A673 (cell line): ENCODE data around the gene MAPK8. TPM values are rescaled to one million over a fixed set of nuclear protein-coding genes. Genes with fewer than 3 reads are reported as not detected.

Experiments used
- BruUV-seq: library from RNA; stranded (reverse); fragments of 400-500 nt; replicated peaks from 2 replicates; lab custom pipeline; 2021; lab: Mats Ljungman, UMichigan
- CTCF ChIA-PET: fragments of 300-600 bp; sonication (Branson Sonifier 250); formaldehyde crosslinking; loops from one replicate; lab custom pipeline; 2022; ENCODE audit warnings: antibody characterized with exemption; lab: Charles Lee
- POLR2A ChIA-PET: fragments of 300-600 bp; sonication (Branson Sonifier 250); formaldehyde crosslinking; loops from one replicate; lab custom pipeline; 2022; ENCODE audit warnings: antibody characterized with exemption; ENCODE audit not compliant: low non-redundant PET; lab: Charles Lee
- DNase-seq: peaks from one replicate; pipeline ENCODE4 v3.0.0-alpha.2; 2015; ENCODE audit warnings: low spot score
- H3K27ac ChIP-seq: fragments of 200-600 bp; sonication (generic); 2 replicates; pipeline ENCODE4 v1.5.1; 2016; ENCODE audit warnings: mixed run types, low read depth, mild to moderate bottlenecking, mixed read lengths, antibody characterized with exemption, low read length; ENCODE audit not compliant: poor library complexity, severe bottlenecking
- H3K27me3 ChIP-seq: fragments of 200-600 bp; sonication (generic); replicated peaks from 2 replicates; pipeline ENCODE4 v1.6.1; 2017; ENCODE audit warnings: mixed run types, low read depth, mild to moderate bottlenecking, mixed read lengths, antibody characterized with exemption, low read length; ENCODE audit not compliant: insufficient read depth, poor library complexity
- H3K36me3 ChIP-seq: fragments of 200-600 bp; sonication (generic); 2 replicates; pipeline ENCODE4 v1.6.1; 2016; ENCODE audit warnings: mixed run types, mild to moderate bottlenecking, mixed read lengths, antibody characterized with exemption, low read length; ENCODE audit not compliant: insufficient read depth, poor library complexity, severe bottlenecking
- H3K4me1 ChIP-seq: fragments of 200-600 bp; sonication (generic); 2 replicates; pipeline ENCODE4 v1.6.1; 2017; ENCODE audit warnings: mixed run types, mild to moderate bottlenecking, mixed read lengths, antibody characterized with exemption, low read length; ENCODE audit not compliant: insufficient read depth, poor library complexity, severe bottlenecking
- H3K4me3 ChIP-seq: fragments of 200-600 bp; sonication (generic); 2 replicates; pipeline ENCODE4 v1.5.1; 2016; ENCODE audit warnings: low read depth, mixed run types, mild to moderate bottlenecking, mixed read lengths, low read length; ENCODE audit not compliant: poor library complexity, severe bottlenecking
- H3K9me3 ChIP-seq: fragments of 200-600 bp; sonication (generic); 2 replicates; pipeline ENCODE4 v1.6.1; 2016; ENCODE audit warnings: mixed run types, low read depth, mild to moderate bottlenecking, mixed read lengths, antibody characterized with exemption, low read length; ENCODE audit not compliant: poor library complexity, severe bottlenecking
- CTCF ChIP-seq: fragments of 300-800, 200-600 bp; sonication (generic); conservative IDR thresholded peaks from 2 replicates; pipeline ENCODE4 v1.5.1; 2017; ENCODE audit warnings: low read depth, mild to moderate bottlenecking, antibody characterized with exemption, low read length, moderate library complexity, mixed read lengths
- EZH2 ChIP-seq: fragments of 200-600 bp; sonication (generic); IDR thresholded peaks from 2 replicates; pipeline ENCODE4 v1.6.1; 2017; ENCODE audit warnings: borderline replicate concordance, low read depth, mild to moderate bottlenecking, mixed read lengths, antibody characterized with exemption, low read length; ENCODE audit not compliant: poor library complexity, severe bottlenecking
- intact Hi-C: fragments of 100-400 bp; cut with micrococcal nuclease; formaldehyde crosslinking; loops from one replicate; pipeline ENCODE4 v1.10.0; 2022; ENCODE audit not compliant: unreplicated experiment
- total RNA-seq: library from RNA; stranded (reverse); gene quantifications from 2 replicates; pipeline ENCODE4 v1.2.3, GENCODE V29; 2021

MAPK8 gene
- total RNA-seq, 1 experiment from 2014 or later = 52.0 TPM

- CTCF ChIA-PET = no interaction called here
- peaks cover 19% of the 10 kb centered on the region for H3K36me3 ChIP-seq
- no peak overlapping the region for H3K27ac ChIP-seq
- intact Hi-C loops = no loop called here
- BruUV-seq = no TSS peak
- no peaks in the 10 kb centered on the region for H3K4me1 ChIP-seq
- TF ChIP-seq CTCF (no peak), EZH2 (no peak)
- H3K27me3 ChIP-seq = no peaks in the 10 kb centered on the region
- H3K9me3 ChIP-seq = peaks cover 15% of the 10 kb centered on the region
- POLR2A ChIA-PET = no interaction called here
- DNase-seq = no peak
- H3K4me3 ChIP-seq = no peak overlapping the region
Observed at GRCh38 chr10:48411510-48411909, 105.0 kb downstream of the MAPK8 start.

- POLR2A ChIA-PET = no interaction called here
- H3K9me3 ChIP-seq = peaks cover 15% of the 10 kb centered on the region
- no peaks in the 10 kb centered on the region for H3K27me3 ChIP-seq
- no peak for DNase-seq
- TF ChIP-seq EZH2 (no peak), CTCF (no peak)
- no peaks in the 10 kb centered on the region for H3K4me1 ChIP-seq
- H3K27ac ChIP-seq = no peak overlapping the region
- no peak overlapping the region for H3K4me3 ChIP-seq
- no TSS peak for BruUV-seq
- CTCF ChIA-PET = interaction anchor here (0.6 kb wide), 1 partner anchor 1371 kb away, joined by 3 read pairs; no protein-coding TSS in a partner anchor
- H3K36me3 ChIP-seq = peaks cover 19% of the 10 kb centered on the region
- intact Hi-C loops = no loop called here
Observed at GRCh38 chr10:48412081-48412480, 105.6 kb downstream of the MAPK8 start.

- ChIA-PET CTCF (no interaction called here), POLR2A (no interaction called here)
- intact Hi-C loops = no loop called here
- Histone ChIP-seq H3K4me3 (no peak overlapping the region), H3K36me3 (peaks cover 19% of the 10 kb centered on the region), H3K9me3 (peaks cover 15% of the 10 kb centered on the region), H3K27me3 (no peaks in the 10 kb centered on the region), H3K4me1 (no peaks in the 10 kb centered on the region), H3K27ac (no peak overlapping the region)
- BruUV-seq = no TSS peak
- TF ChIP-seq EZH2 (no peak), CTCF (no peak)
- no peak for DNase-seq
Observed at GRCh38 chr10:48412933-48413332, 106.5 kb downstream of the MAPK8 start.
